H1 (cell line): ENCODE results near the gene INPP5A. TPM values are rescaled to one million over a fixed set of nuclear protein-coding genes. Genes with fewer than 3 reads are reported as not detected.

Source experiments
- CTCF ChIA-PET: fragments of 300-600 bp; sonication (Branson Sonifier 250); formaldehyde crosslinking; loops from one replicate; lab custom pipeline; 2021; ENCODE audit not compliant: partially characterized antibody; lab: Charles Lee
- POLR2A ChIA-PET: fragments of 300-600 bp; sonication (Branson Sonifier 250); formaldehyde crosslinking; loops from one replicate; lab custom pipeline; 2021; ENCODE audit warnings: inconsistent platforms; ENCODE audit not compliant: partially characterized antibody; lab: Charles Lee
- DNase-seq, 2 experiments: peaks; one replicate each; pipeline versions ENCODE4 v3.0.0 to v3.0.0-alpha.2; 2010 to 2022; ENCODE audit warnings: low spot score in 2 of 2, low read depth in 1 of 2, mixed read lengths in 1 of 2
- FAIRE-seq: peaks from 2 replicates; lab custom pipeline; 2011; peaks lifted over from hg19 to GRCh38; lab: Jason Lieb, UNC
- H2AFZ ChIP-seq: 2 replicates; pipeline ENCODE4 v1.8.1; 2012; ENCODE audit warnings: low read length, inconsistent platforms
- H2AK5ac ChIP-seq: 2 replicates; pipeline ENCODE4 v1.6.1; 2013; ENCODE audit warnings: low read depth, low read length
- H2BK120ac ChIP-seq: replicated peaks from 2 replicates; pipeline ENCODE3; 2013; ENCODE audit warnings: low read depth, low read length, inconsistent platforms
- H2BK12ac ChIP-seq: 2 replicates; pipeline ENCODE4 v1.6.1; 2013; ENCODE audit warnings: low read depth, low read length
- H2BK15ac ChIP-seq: 2 replicates; pipeline ENCODE4 v1.6.1; 2013; ENCODE audit warnings: low read length
- H2BK20ac ChIP-seq: 2 replicates; pipeline ENCODE4 v1.6.1; 2013; ENCODE audit warnings: low read length
- H2BK5ac ChIP-seq: 2 replicates; pipeline ENCODE4 v1.6.1; 2013; ENCODE audit warnings: low read depth, low read length
- H3K14ac ChIP-seq: 2 replicates; pipeline ENCODE4 v1.6.1; 2013; ENCODE audit warnings: inconsistent platforms; ENCODE audit not compliant: insufficient read length
- H3K18ac ChIP-seq: 2 replicates; pipeline ENCODE4 v1.6.1; 2013; ENCODE audit warnings: low read length; ENCODE audit errors: extremely low read depth
- H3K23ac ChIP-seq: 2 replicates; pipeline ENCODE4 v1.6.1; 2013; ENCODE audit warnings: inconsistent platforms; ENCODE audit not compliant: insufficient read length
- H3K23me2 ChIP-seq: 2 replicates; pipeline ENCODE4 v1.6.1; 2013; ENCODE audit warnings: low read depth, low read length
- H3K27ac ChIP-seq: 2 replicates; pipeline ENCODE4 v1.6.1; 2011; ENCODE audit warnings: low read depth, low read length, inconsistent platforms
- H3K27me3 ChIP-seq, 4 experiments: replicated peaks in 1 of 4; 1 replicate in 1 of 4; 2 replicates in 3 of 4; pipeline versions ENCODE4 v1.6.1 to v1.8.1; 2011 to 2013; ENCODE audit warnings: low read length in 3 of 4, mild to moderate bottlenecking in 3 of 4, inconsistent platforms in 2 of 4, mixed read lengths in 2 of 4, moderate library complexity in 1 of 4; ENCODE audit not compliant: control insufficient read depth in 3 of 4, insufficient read depth in 3 of 4; ENCODE audit errors: extremely low read depth in 1 of 4
- H3K36me3 ChIP-seq, 4 experiments: 2 replicates each; pipeline versions ENCODE4 v1.6.1 to v1.8.1; 2011 to 2013; ENCODE audit warnings: mild to moderate bottlenecking in 4 of 4, low read length in 3 of 4, moderate library complexity in 2 of 4, control low read depth in 1 of 4, inconsistent platforms in 1 of 4; ENCODE audit not compliant: insufficient read depth in 4 of 4, control insufficient read depth in 2 of 4
- H3K4ac ChIP-seq: replicated peaks from 2 replicates; pipeline ENCODE3; 2013; ENCODE audit warnings: low read length, low read depth, mixed read lengths, inconsistent platforms; ENCODE audit not compliant: insufficient read length
- H3K4me1 ChIP-seq, 4 experiments: replicated peaks in 1 of 4; 1 replicate in 1 of 4; 2 replicates in 3 of 4; pipeline versions ENCODE4 v1.6.1 to v1.8.1; 2011 to 2013; ENCODE audit warnings: low read length in 3 of 4, inconsistent platforms in 2 of 4, mixed read lengths in 1 of 4; ENCODE audit not compliant: insufficient read depth in 4 of 4, control insufficient read depth in 3 of 4
- H3K4me2 ChIP-seq, 2 experiments: 2 replicates each; pipeline versions ENCODE4 v1.6.1 to v1.8.1; 2011 to 2013; ENCODE audit warnings: low read depth in 2 of 2, low read length in 2 of 2, control low read depth in 1 of 2, inconsistent platforms in 1 of 2, mild to moderate bottlenecking in 1 of 2; ENCODE audit not compliant: insufficient read depth in 1 of 2
- H3K4me3 ChIP-seq, 4 experiments: fragments of 200-600, 300-600 bp in 1 of 4; sonication (generic), shearing (Covaris generic), sonication (Bioruptor Twin) in 1 of 4; 2 replicates each; pipeline versions ENCODE4 v1.5.1 to v1.8.1; 2011 to 2016; ENCODE audit warnings: low read length in 4 of 4, low read depth in 3 of 4, control low read depth in 2 of 4, inconsistent platforms in 2 of 4, mild to moderate bottlenecking in 2 of 4, mixed read lengths in 1 of 4, moderate library complexity in 1 of 4; ENCODE audit not compliant: insufficient read depth in 2 of 4; ENCODE audit errors: extremely low read depth in 1 of 4
- H3K56ac ChIP-seq: replicated peaks from 2 replicates; pipeline ENCODE3; 2013; ENCODE audit warnings: low read depth, mild to moderate bottlenecking, mixed read lengths, low read length, inconsistent platforms; ENCODE audit not compliant: insufficient read length
- H3K79me1 ChIP-seq: 2 replicates; pipeline ENCODE4 v1.6.1; 2013; ENCODE audit warnings: low read depth, low read length, control low read depth
- H3K79me2 ChIP-seq, 2 experiments: 2 replicates each; pipeline versions ENCODE4 v1.6.1 to v1.8.1; 2012 to 2013; ENCODE audit warnings: low read length in 2 of 2, mild to moderate bottlenecking in 2 of 2, inconsistent platforms in 1 of 2; ENCODE audit not compliant: insufficient read depth in 2 of 2, control insufficient read depth in 1 of 2
- H3K9ac ChIP-seq, 4 experiments: replicated peaks in 1 of 4; 1 replicate in 1 of 4; 2 replicates in 3 of 4; pipeline versions ENCODE4 v1.6.1 to v1.8.1; 2011 to 2013; ENCODE audit warnings: low read depth in 3 of 4, low read length in 3 of 4, control low read depth in 2 of 4, mild to moderate bottlenecking in 2 of 4, moderate library complexity in 2 of 4, inconsistent platforms in 1 of 4; ENCODE audit errors: extremely low read depth in 1 of 4
- H3K9me3 ChIP-seq, 2 experiments: 2 replicates each; pipeline versions ENCODE4 v1.6.1 to v1.8.1; 2012 to 2013; ENCODE audit warnings: mild to moderate bottlenecking in 2 of 2, moderate library complexity in 2 of 2, control low read depth in 1 of 2, inconsistent platforms in 1 of 2, low read depth in 1 of 2, low read length in 1 of 2, mixed read lengths in 1 of 2; ENCODE audit not compliant: insufficient read depth in 2 of 2
- H4K20me1 ChIP-seq, 2 experiments: replicated peaks in 1 of 2; 2 replicates each; pipeline versions ENCODE3 to v1.8.1; 2011 to 2013; ENCODE audit warnings: inconsistent platforms in 2 of 2, low read length in 2 of 2, mild to moderate bottlenecking in 1 of 2; ENCODE audit not compliant: insufficient read depth in 2 of 2, control insufficient read depth in 1 of 2
- H4K5ac ChIP-seq: 2 replicates; pipeline ENCODE4 v1.6.1; 2013; ENCODE audit warnings: low read length, low read depth, mixed read lengths, inconsistent platforms; ENCODE audit not compliant: insufficient read length
- H4K8ac ChIP-seq: 2 replicates; pipeline ENCODE4 v1.8.0; 2013; ENCODE audit warnings: mild to moderate bottlenecking, moderate library complexity, low read length, inconsistent platforms; ENCODE audit not compliant: insufficient read depth; ENCODE audit errors: extremely low read depth
- H4K91ac ChIP-seq: replicated peaks from 2 replicates; pipeline ENCODE3; 2013; ENCODE audit warnings: low read length, mixed read lengths, inconsistent platforms; ENCODE audit not compliant: insufficient read length
- ATF3 ChIP-seq: IDR thresholded peaks from 2 replicates; pipeline ENCODE4 v1.6.1; 2011; ENCODE audit warnings: low read depth, mild to moderate bottlenecking, low read length; ENCODE audit not compliant: insufficient read depth
- HDAC2 ChIP-seq, 2 experiments: fragments of 300-600 bp in 1 of 2; sonication (generic) in 1 of 2; IDR thresholded peaks; 2 replicates each; pipeline ENCODE4 v1.6.1; 2011 to 2012; ENCODE audit warnings: low read depth in 2 of 2, low read length in 2 of 2, mild to moderate bottlenecking in 2 of 2, moderate library complexity in 2 of 2, borderline replicate concordance in 1 of 2, inconsistent platforms in 1 of 2
- NANOG ChIP-seq: IDR thresholded peaks from 2 replicates; pipeline ENCODE4 v1.6.1; 2011; ENCODE audit warnings: low read length, low read depth, mild to moderate bottlenecking, inconsistent platforms; ENCODE audit not compliant: insufficient read depth, poor library complexity, severe bottlenecking
- SAP30 ChIP-seq: fragments of 300-600 bp; sonication (generic); IDR thresholded peaks from 2 replicates; pipeline ENCODE4 v1.7.1; 2012; ENCODE audit warnings: low read length, moderate library complexity, mild to moderate bottlenecking, inconsistent platforms; ENCODE audit not compliant: insufficient read depth, insufficient replicate concordance
- SUZ12 ChIP-seq: fragments of 200-600 bp; sonication (generic); IDR thresholded peaks from 2 replicates; pipeline ENCODE4 v1.6.1; 2012; ENCODE audit warnings: mild to moderate bottlenecking, inconsistent platforms, low read length, moderate library complexity, mixed read lengths
- USF2 ChIP-seq: IDR thresholded peaks from 2 replicates; pipeline ENCODE4 v1.6.1; 2011; ENCODE audit warnings: low read length, improper control_type of control experiment
- ZNF274 ChIP-seq: IDR thresholded peaks from 2 replicates; pipeline ENCODE4 v1.7.0; 2012; ENCODE audit warnings: low read length, borderline replicate concordance; ENCODE audit errors: extremely low read depth
- WGBS, 2 experiments: shearing (Covaris generic) in 1 of 2; methylation state at CpG; one replicate each; pipeline versions ENCODE4 v1.1.6 to v1.1.7; 2013 to 2015; ENCODE audit warnings: low lambda C conversion rate in 2 of 2, mixed read lengths in 2 of 2, inconsistent platforms in 1 of 2, low coverage in 1 of 2, missing lambda C conversion rate in 1 of 2; ENCODE audit not compliant: insufficient replicate concordance in 2 of 2, insufficient coverage in 1 of 2, insufficient read length in 1 of 2; ENCODE audit errors: extremely low coverage in 1 of 2, missing lambda C conversion rate in 1 of 2; 5-methylcytosine and 5-hydroxymethylcytosine counted together
- polyA plus RNA-seq, 7 experiments: library from polyadenylated mRNA; depleted of rRNA in 3 of 7; stranded (reverse) in 5 of 7; unstranded in 2 of 7; fragments of >200 nt in 5 of 7; fragments of 200-250 nt in 2 of 7; gene quantifications; 1 replicate in 5 of 7; 2 replicates in 1 of 7; 4 replicates in 1 of 7; pipeline versions ENCODE4 v1.2.1 to v1.2.3, GENCODE V29; 2011 to 2013; ENCODE audit warnings: missing spikeins in 2 of 7, mixed read lengths in 2 of 7
- total RNA-seq: library from RNA; stranded (reverse); fragmentation: NEBNext Ultra II Directional; extraction: Animal tissue kit (Norgen Biotek cat#: 25700); gene quantifications from 2 replicates; pipeline ENCODE4 v1.2.1, GENCODE V29; 2021

INPP5A gene
- total and polyA plus RNA-seq, 2 of the 8 experiments (the other 6 are each of a cell fraction or from before 2014, with no cell fraction given), result 19.7 to 27.5 TPM

DNA sequence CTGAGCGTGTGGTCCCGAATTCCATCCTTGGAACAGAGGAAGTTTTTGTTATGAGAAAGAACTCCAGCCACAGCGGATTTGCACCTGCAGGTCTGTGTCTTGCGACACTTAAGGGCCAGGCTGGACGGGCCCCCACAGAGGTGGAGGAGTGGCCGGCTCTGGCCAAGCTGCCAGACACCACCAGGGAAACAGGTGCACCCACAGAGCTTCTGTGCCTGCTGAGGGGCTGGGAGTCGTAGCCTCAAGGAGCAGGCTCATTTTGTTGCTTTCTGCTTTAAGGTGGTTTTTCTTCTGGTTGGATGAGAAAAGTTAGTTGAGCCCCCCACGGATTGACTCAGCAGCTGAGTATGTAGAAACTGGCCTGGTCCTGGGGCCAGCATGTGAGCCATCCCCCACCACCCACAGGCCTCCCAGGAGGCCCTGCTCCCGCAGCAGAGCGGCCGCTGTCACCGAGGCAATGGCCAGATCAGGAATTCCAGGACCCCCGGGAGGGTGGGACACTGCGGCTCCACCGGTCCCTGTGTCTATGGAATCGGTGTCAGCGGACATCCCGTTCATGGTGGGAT is 206.4 kb downstream of the INPP5A start:
- Histone ChIP-seq H2BK5ac (peak overlapping the region; percentile 20; the same call in 1 of the 2 replicates), H3K4me3 (no peak overlapping the region), H4K5ac (no peak overlapping the region), H2BK120ac (no peak overlapping the region), H3K36me3 (no peaks in the 10 kb centered on the region), H3K14ac (no peak overlapping the region), H3K4me1 (peaks cover 0 to 38% (median 11%) of the 10 kb centered on the region in 4 experiments; a peak in 6 of 7 replicates), H3K79me2 (no peaks in the 10 kb centered on the region), H3K4ac (no peak overlapping the region), H3K18ac (no peak overlapping the region; the same call in 1 of the 2 replicates), H3K23me2 (no peaks in the 10 kb centered on the region), H4K8ac (0 out of 2 replicates have a peak overlapping the region, but pooled peaks have one; percentile 40), H2AFZ (no peak overlapping the region), H2BK20ac (no peak overlapping the region), H2BK15ac (no peak overlapping the region), H3K79me1 (no peaks in the 10 kb centered on the region; the same call in 1 of the 2 replicates), H3K9ac (no peak overlapping the region), H3K56ac (no peak overlapping the region), H3K4me2 (no peak overlapping the region), H4K20me1 (peaks cover 0 to 1% of the 10 kb centered on the region in 2 experiments), H2BK12ac (0 out of 2 replicates have a peak overlapping the region, but pooled peaks have one; percentile 17), H3K23ac (no peak overlapping the region), H3K9me3 (no peaks in the 10 kb centered on the region), H2AK5ac (0 out of 2 replicates have a peak overlapping the region, but pooled peaks have one; percentile 3), H4K91ac (no peak overlapping the region), H3K27ac (no peak overlapping the region), H3K27me3 (no peaks in the 10 kb centered on the region)
- DNase-seq (no peak), FAIRE-seq (no peak)
- ChIA-PET CTCF (interaction anchor here (1.1 kb wide), 1 partner anchor 83 kb away, joined by 3 read pairs; no protein-coding TSS in a partner anchor), POLR2A (no interaction called here)
- no peak for TF ChIP-seq USF2
- TF ChIP-seq SAP30, result no peak
- no peak for TF ChIP-seq SUZ12
- TF ChIP-seq HDAC2 (IDR thresholded peaks at IDR 0.05; ENCODE audit: borderline replicate concordance in 1 of 2, low read depth in 2 of 2, low read length in 2 of 2), result no peak
- no peak for TF ChIP-seq ATF3
- no peak for TF ChIP-seq NANOG
- no peak for TF ChIP-seq ZNF274
- WGBS, 2 experiments, result 94% methylated on average over 16 of the region's 18 CpGs; no CpG with 5 or more reads in 1 of the 2 experiments
